Measurements from ENCODE around the gene ICAM3.
"Not testable (repeated sequence)": the region's sequence is repeated elsewhere in the genome, so short reads cannot be mapped to it uniquely, and the experiment has no call there.

ICAM3 gene

DNA sequence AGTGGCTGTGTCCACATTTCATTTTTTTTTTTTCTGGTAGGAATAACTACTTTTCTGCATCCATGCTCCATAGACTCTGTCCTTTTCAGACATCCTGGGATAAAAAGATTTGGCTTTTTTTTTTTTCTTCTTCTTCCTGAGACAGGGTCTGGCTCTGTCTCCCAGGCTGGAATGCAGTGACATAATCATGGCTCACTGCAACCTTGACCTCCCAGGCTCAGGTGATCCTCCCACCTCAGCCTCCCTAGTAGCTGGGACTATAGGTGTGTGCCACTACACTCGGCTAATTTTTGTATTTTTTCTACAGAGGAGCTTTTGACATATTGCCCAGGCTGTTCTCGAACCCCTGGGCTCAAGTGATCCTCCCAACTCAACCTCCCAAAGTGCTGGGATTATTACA, 4.1 kb upstream of the ICAM3 start:
- DNase-seq = no peak

GRCh38 chr19:10339977-10340376, 553 bp upstream of the ICAM3 start:
- no peak for DNase-seq

GRCh38 chr19:10338940-10339339, 484 bp downstream of the ICAM3 start:
- DNase-seq = no peak

DNA sequence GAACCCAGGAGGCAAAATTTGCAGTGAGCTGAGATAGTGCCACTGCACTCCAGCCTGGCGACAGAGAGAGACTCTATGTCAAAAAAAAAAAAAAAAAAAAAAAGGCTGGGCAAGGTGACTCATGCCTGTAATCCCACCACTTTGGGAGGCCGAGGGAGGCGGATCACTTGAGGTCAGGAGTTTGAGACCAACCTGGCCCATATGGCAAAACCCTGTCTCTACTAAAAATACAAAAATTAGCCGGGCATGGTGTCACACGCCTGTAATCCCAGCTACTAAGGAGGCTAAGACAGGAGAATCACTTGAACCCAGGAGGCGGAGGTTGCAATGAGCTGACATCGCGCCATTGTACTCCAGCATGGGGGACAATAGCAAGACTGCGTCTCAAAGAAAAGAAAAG, 2.7 kb downstream of the ICAM3 start:
- DNase-seq = not testable (repeated sequence)

- DNase-seq = no peak
These were observed 4.0 kb downstream of the ICAM3 start for GRCh38 chr19:10335352-10335985.

- peak; percentile 81 for DNase-seq
These were observed 4.7 kb downstream of the ICAM3 start for GRCh38 chr19:10334588-10335351.

GRCh38 chr19:10333758-10334587, 5.5 kb downstream of the ICAM3 start:
- no peak for DNase-seq

GRCh38 chr19:10332965-10333757, 6.3 kb downstream of the ICAM3 start, which contains the start of gene RAVER1:
TSS of gene RAVER1 (minus strand) at chr19:10333529. CDS start at chr19:10333507, 22 bp downstream.
- DNase-seq = peak; percentile 96

DNA sequence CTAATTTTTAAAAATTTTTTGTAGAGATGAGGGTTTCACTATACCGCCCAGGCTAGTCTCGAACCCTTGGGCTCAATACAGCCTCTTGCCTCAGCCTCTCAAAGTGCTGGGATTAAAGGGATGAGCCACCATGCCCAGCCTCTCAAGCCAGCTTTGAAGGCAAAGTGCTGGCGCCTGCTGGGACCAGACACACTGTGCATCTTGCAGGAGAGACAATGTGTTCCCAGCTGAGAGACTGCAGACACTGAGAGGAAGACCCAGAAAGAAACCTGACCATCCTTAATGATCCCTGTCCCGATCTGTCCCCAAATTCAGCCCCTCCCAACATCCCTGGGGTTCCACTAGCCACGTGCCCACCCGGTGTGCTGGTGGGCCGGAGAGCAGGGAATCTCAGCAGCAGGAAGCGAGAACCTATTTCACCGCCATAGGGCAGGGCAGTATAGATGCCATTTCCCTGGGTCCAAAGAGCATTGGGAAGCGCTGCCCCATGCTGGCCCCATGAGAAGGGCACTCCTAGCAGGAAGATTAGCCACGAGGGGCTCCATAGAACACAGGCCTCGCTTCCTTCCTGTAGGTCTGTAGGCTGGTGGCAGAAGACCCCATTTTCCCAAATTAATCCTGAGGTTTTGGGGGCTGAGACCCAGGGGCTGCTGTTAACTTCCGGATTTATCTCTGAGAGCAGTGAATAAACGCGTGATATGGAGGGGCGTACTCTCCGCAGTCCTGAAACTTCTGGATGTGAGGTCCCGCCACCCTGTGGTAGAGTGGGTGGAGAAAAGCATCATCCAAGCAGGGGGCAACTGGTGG, 7.1 kb downstream of the ICAM3 start:
- DNase-seq = no peak

- no peak for DNase-seq
These were observed 9.9 kb downstream of the ICAM3 start for GRCh38 chr19:10329555-10329954.

- DNase-seq = no peak
These were observed 10.6 kb downstream of the ICAM3 start for GRCh38 chr19:10328558-10329429.

DNA sequence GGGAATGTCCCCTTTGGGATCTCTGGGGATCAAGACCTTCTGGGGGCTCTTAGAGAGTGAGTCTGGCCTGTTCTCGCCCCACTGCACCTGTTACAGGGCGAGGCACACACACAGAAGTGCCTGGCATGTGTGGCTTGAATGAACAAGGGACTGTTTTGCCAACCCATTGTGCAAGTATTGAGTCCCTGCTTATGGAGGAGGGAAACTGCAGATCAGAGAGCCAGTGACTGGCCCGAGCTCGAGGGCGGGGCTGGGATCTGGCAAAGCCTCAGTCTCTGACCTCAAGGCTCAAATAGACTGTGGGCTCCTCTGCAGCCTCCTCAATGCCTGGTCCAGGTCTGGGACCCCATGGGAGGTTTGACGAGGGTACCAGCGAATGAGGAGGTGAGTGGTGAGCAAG, 11.6 kb downstream of the ICAM3 start:
- DNase-seq = no peak

GRCh38 chr19:10325732-10326131, 13.7 kb downstream of the ICAM3 start:
- DNase-seq = no peak

- no peak for DNase-seq
These were observed 17.3 kb downstream of the ICAM3 start for GRCh38 chr19:10321874-10322835.

DNA sequence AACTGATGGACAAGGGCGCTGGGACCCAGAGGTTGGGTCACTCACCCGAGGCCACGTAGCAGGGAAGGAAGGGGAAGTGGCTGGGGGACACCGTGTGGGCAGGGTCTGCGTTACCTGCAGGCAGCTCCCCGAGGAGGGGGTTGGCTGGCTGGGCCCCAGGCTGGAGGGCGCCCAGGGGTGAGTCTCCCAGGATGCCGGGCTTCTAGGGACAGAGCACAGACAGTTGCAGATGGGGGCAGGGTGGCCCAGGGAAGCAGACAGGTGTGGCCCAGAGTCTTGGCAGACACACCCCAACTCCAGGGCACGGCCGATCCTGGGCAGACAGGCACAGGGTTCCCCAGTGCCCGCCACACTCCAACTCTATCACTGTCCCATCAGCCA, 18.0 kb downstream of the ICAM3 start:
- DNase-seq = no peak

DNA sequence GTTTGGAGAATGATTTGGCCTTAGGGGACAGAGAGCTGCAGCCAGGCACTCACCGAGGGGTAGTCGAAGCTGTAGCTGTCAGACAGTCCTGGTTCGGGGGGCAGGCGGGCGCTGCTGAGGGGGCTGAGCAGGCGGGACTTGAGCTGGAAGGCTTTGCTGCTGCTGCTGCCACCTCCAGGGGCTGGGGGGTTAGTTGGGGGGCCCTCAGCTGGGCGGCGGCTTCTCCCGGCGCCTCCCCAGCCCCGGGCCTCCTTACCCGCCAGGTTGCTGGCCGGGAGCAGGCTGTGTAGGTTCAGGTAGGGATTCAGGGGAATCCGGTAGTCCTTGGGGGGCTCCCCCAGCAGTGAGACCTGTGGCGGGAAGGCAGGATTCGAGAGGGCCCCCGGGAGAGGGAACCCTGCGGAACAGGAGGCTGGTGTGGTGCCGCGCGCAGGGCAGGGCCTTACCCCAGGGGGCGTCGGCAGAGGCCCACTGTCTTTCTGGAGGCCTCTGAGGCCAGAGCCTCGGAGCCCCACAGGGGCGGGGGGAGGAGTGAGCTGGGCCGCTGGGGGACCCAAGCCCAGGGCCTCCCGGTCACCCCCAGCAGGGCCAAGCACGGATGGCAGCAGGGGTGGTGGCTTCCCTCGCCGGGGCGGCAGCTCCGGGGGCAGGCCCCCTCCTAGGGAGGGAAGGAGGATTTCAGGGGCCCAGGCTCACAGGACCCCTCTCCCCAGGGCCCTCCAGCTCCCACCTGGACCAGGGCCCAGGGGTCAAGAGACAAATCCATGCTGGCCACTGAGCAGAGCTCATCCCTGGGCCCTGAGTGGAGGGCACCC, 18.6 kb downstream of the ICAM3 start:
- no peak for DNase-seq

DNA sequence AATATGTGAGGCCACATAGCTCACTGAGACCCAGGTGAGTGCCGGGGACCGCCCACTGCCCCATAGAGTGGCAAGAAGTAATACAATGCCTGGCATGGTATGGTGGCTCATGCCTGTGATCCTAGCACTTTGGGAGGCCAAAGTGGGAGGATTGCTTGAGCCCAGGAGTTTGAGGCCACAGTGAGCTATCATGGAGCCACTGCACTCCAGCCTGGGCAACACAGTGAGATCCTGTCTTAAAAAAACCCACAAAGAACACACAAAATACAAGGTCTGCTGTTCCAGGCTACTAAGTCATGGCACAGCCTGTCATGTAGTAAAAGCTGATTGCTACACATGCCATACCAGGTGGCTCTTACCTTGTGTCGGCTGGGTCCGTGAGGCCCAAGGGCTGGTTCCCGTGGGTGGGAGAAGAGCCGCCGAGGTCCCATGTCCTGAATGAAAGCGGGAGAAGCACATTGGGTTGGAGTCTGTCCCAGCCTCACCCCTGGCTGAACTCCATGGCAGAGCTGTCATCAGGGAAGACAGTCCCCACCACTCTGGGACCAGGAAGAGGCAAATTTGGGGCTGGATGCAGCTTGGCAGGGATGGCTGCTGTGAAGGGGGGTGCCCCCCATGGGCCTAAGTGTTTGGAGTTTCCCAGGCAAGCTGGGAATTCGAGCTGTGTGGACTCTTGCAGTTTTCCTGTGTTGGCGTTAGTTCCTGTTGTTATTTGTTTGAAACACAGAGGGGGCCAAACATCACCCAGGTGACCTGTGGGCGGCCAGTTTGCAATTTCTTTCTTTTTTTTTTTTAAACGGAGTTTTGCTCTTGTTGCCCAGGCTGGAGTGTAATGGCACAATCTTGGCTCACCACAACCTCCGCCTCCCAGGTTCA, 20.4 kb downstream of the ICAM3 start:
- DNase-seq = no peak

Data from amniotic stem cell (primary cell).